ENCODE data around the gene TEDC1. TPM values are rescaled to one million over a fixed set of nuclear protein-coding genes. Genes with fewer than 3 reads are reported as not detected.

TEDC1 gene
- total RNA-seq, 4 donors from 2014 or later: 7.1 to 12.8 (median 7.6) TPM

DNA sequence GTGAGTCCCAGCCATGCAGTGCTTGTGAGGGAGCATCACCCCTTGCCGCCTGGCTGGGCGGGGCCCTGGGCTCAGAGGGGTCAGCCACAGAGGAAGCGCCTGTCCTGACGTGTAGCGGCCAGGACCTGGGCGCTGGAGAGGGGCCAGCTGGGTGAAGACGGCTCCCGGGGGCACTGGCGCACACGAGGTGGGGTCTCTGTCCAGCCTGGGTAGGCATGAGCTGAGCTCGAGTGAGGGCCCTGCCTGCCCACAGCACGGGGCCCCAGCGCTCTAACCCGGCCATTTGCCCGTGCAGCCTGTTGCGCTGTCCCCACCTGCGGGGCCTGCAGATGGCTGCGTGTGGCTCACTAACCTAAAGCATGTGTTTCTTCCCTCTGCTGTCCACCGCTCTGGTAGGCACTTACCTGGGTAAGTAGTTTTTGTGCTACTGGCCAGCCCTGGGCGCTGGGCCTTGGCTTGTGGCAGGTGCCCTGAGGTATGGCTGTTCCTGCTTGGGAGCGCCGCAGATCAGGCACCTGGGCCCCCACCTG, 23.0 kb upstream of the TEDC1 start:
- WGBS, 2 donors: 20% methylated on average over 1 of the region's 22 CpGs; no CpG with 5 or more reads in 1 of the 2 donors
- peaks cover 35 to 82% (median 62%) of the 10 kb centered on the region in 3 donors for H3K4me1 ChIP-seq

DNA sequence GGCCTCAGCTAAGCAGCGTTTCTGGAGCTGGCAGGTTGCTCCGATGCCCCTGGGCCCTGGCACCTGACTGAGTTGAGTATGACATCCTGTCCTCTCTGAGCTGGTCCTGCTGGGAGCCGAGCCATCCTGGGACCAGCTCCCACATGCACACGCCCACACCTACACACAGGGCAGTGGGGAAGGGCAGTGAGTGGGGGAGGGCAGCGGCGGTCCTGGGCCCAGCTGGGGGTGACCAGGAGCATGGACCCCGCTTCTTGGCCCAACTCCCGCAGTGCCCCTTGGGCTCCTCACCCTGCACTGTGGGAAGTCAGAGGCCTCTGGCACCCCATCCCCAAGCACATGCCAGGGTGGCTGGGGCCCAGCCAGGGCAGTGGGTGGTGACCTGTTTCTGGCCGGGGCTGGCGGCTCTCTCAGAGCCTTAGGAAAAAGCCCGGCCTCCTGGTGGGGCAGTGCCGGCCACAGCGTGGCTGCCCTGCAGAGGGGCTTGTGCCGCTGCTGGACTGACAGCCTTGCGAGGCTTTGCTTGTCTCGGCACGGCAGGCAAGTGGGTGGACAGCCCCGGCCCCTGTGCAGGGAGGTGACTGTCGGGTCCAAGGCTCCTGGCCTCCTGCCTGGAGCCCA, 22.3 kb upstream of the TEDC1 start:
- no peaks in the 10 kb centered on the region for H3K9me3 ChIP-seq
- DNase-seq: no peak
- H3K4me1 ChIP-seq: peaks cover 42 to 90% (median 69%) of the 10 kb centered on the region in 3 donors
- no peak overlapping the region for H3K4me3 ChIP-seq
- 61% methylated on average over 5 of the region's 19 CpGs; no CpG with 5 or more reads in 1 of the 2 donors for WGBS, 2 donors
- no peak for TF ChIP-seq POLR2A (IDR thresholded peaks at IDR 0.05)
- TF ChIP-seq CTCF (IDR thresholded peaks at IDR 0.05): no peak
- H3K27me3 ChIP-seq: no peaks in the 10 kb centered on the region
- peaks cover 18 to 68% (median 24%) of the 10 kb centered on the region in 3 donors for H3K36me3 ChIP-seq
- intact Hi-C loops (cut with DNase I): no loop called here
- peak overlapping the region; percentile 22 to 72 (median 63) for H3K27ac ChIP-seq

More for the DNA sequence above, 23.0 kb upstream of the TEDC1 start:
- Histone ChIP-seq H3K4me3 (no peak overlapping the region), H3K27ac (peak overlapping the region; percentile 22 to 72 (median 63)), H3K9me3 (no peaks in the 10 kb centered on the region), H3K27me3 (no peaks in the 10 kb centered on the region), H3K36me3 (peaks cover 25 to 75% (median 28%) of the 10 kb centered on the region in 3 donors)
- DNase-seq: no peak
- intact Hi-C loops (cut with DNase I): no loop called here
- TF ChIP-seq POLR2A (IDR thresholded peaks at IDR 0.05) (no peak), CTCF (IDR thresholded peaks at IDR 0.05) (no peak)

DNA sequence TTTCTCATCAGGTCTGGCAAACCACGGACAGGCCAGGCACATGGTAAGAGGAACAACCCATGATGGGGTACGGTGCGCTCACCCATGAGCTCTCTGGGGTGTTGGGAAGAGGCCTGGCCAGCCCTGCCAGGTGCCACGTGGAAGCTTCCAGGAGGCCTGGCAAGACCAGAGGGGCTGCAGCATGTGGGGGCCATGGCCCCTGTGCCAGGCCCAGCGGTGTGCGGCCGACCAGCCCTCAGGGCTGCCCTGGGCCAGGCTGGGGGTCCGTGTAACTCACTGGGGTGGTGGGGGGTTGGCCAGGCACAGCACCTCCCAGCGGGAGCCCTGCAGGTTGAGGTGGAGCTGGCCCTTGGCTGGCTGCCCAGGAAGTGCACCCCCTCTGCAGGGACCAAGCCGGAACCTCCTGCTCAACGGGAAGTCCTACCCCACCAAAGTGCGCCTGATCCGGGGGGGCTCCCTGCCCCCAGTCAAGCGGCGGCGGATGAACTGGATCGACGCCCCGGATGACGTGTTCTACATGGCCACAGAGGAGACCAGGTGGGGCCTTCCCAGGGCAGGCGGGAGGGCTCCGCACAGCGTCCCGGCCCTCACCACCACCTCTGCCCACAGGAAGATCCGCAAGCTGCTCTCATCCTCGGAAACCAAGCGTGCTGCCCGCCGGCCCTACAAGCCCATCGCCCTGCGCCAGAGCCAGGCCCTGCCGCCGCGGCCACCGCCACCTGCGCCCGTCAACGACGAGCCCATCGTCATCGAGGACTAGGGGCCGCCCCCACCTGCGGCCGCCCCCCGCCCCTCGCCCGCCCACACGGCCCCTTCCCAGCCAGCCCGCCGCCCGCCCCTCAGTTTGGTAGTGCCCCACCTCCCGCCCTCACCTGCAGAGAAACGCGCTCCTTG, 21.3 kb upstream of the TEDC1 start:
- H3K36me3 ChIP-seq: peaks cover 9 to 58% (median 14%) of the 10 kb centered on the region in 3 donors
- intact Hi-C loops (cut with DNase I): no loop called here
- no peaks in the 10 kb centered on the region for H3K9me3 ChIP-seq
- no peak for DNase-seq
- 80 to 98% methylated on average over 2 to 7 of the region's 54 CpGs for WGBS, 2 donors
- H3K4me3 ChIP-seq: no peak overlapping the region
- peaks cover 46 to 97% (median 75%) of the 10 kb centered on the region in 3 donors for H3K4me1 ChIP-seq
- TF ChIP-seq POLR2A (IDR thresholded peaks at IDR 0.05) (no peak), CTCF (IDR thresholded peaks at IDR 0.05) (no peak)
- peaks cover 0 to 1% (median 0%) of the 10 kb centered on the region in 4 donors for H3K27me3 ChIP-seq
- peak overlapping the region in 3 of 4 donors; percentile 55 to 72 (median 71) for H3K27ac ChIP-seq

- Histone ChIP-seq H3K4me3 (no peak overlapping the region), H3K27me3 (peaks cover 0 to 11% (median 0%) of the 10 kb centered on the region in 4 donors)
- intact Hi-C loops (cut with DNase I): no loop called here
Observed at GRCh38 chr14:105470350-105471296, 20.4 kb upstream of the TEDC1 start.

More at GRCh38 chr14:105470350-105471296, 20.4 kb upstream of the TEDC1 start:
- 83 to 92% methylated on average over 13 to 17 of the region's 34 CpGs for WGBS, 2 donors
- H3K27ac ChIP-seq: peak overlapping the region in 1 of 4 donors; percentile 71
- H3K36me3 ChIP-seq: peaks cover under 1 to 49% (median 6%) of the 10 kb centered on the region in 3 donors
- H3K4me1 ChIP-seq: peaks cover 52 to 97% (median 75%) of the 10 kb centered on the region in 3 donors
- no peaks in the 10 kb centered on the region for H3K9me3 ChIP-seq
- DNase-seq: no peak
- TF ChIP-seq CTCF (IDR thresholded peaks at IDR 0.05) (no peak), POLR2A (IDR thresholded peaks at IDR 0.05) (no peak)
